H1 (cell line): Measurements from ENCODE around the gene FOXD3. TPM values are rescaled to one million over a fixed set of nuclear protein-coding genes. Genes with fewer than 3 reads are reported as not detected.

ENCODE experiments used
- ASH2L ChIP-seq: fragments of 200-600, 300-600 bp; sonication (generic); IDR thresholded peaks from one replicate; pipeline ENCODE4 v1.7.1; 2017; ENCODE audit warnings: low read length
- BACH1 ChIP-seq: IDR thresholded peaks from 2 replicates; pipeline ENCODE4 v1.6.1; 2012; ENCODE audit warnings: low read length, improper control_type of control experiment
- CBX8 ChIP-seq: fragments of 300-800, 300-1000 bp; sonication (generic); IDR thresholded peaks from 2 replicates; pipeline ENCODE4 v1.7.1; 2016; ENCODE audit warnings: low read depth, low read length, borderline replicate concordance
- CHD1 ChIP-seq: IDR thresholded peaks from 2 replicates; pipeline ENCODE4 v1.6.1; 2012; ENCODE audit warnings: low read depth, low read length, improper control_type of control experiment
- GABPA ChIP-seq: IDR thresholded peaks from 2 replicates; pipeline ENCODE4 v1.6.1; 2011; ENCODE audit warnings: mild to moderate bottlenecking, low read length, moderate library complexity, borderline replicate concordance; ENCODE audit not compliant: insufficient read depth
- GTF2F1 ChIP-seq: IDR thresholded peaks from 2 replicates; pipeline ENCODE4 v1.6.1; 2012; ENCODE audit warnings: low read depth, low read length, improper control_type of control experiment, borderline replicate concordance
- HDAC6 ChIP-seq: IDR thresholded peaks from one replicate; pipeline ENCODE4 v1.7.1; 2012; ENCODE audit warnings: low read depth, mild to moderate bottlenecking, inconsistent platforms, low read length, moderate library complexity
- KDM4A ChIP-seq: IDR thresholded peaks from one replicate; pipeline ENCODE4 v1.7.1; 2012; ENCODE audit warnings: low read depth, mild to moderate bottlenecking, moderate library complexity, low read length, inconsistent platforms; ENCODE audit not compliant: severe bottlenecking
- KDM5A ChIP-seq: fragments of 200-600 bp; IDR thresholded peaks from 2 replicates; pipeline ENCODE4 v1.7.1; 2012; ENCODE audit warnings: mild to moderate bottlenecking, low read length, inconsistent platforms, mixed read lengths
- NANOG ChIP-seq: IDR thresholded peaks from 2 replicates; pipeline ENCODE4 v1.6.1; 2011; ENCODE audit warnings: low read length, low read depth, mild to moderate bottlenecking, inconsistent platforms; ENCODE audit not compliant: insufficient read depth, poor library complexity, severe bottlenecking
- PHF8 ChIP-seq: fragments of 200-600 bp; sonication (generic); conservative IDR thresholded peaks from 2 replicates; pipeline ENCODE4 v1.7.1; 2012; ENCODE audit warnings: low read depth, mild to moderate bottlenecking, inconsistent platforms, low read length, moderate library complexity
- POLR2AphosphoS5 ChIP-seq: IDR thresholded peaks from 2 replicates; pipeline ENCODE4 v1.6.1; 2011; ENCODE audit warnings: low read depth, low read length
- POU5F1 ChIP-seq: IDR thresholded peaks from 2 replicates; pipeline ENCODE4 v1.6.1; 2011; ENCODE audit warnings: low read depth, mild to moderate bottlenecking, low read length, moderate library complexity
- RFX5 ChIP-seq: IDR thresholded peaks from 2 replicates; pipeline ENCODE4 v1.6.1; 2011; ENCODE audit warnings: low read depth, low read length, improper control_type of control experiment, borderline replicate concordance
- SIN3A ChIP-seq, 2 experiments: IDR thresholded peaks in 1 of 2; conservative IDR thresholded peaks in 1 of 2; 2 replicates each; pipeline ENCODE4 v1.6.1; 2011 to 2012; ENCODE audit warnings: low read length in 2 of 2, improper control_type of control experiment in 1 of 2, low read depth in 1 of 2, mild to moderate bottlenecking in 1 of 2
- SIX5 ChIP-seq: IDR thresholded peaks from 2 replicates; pipeline ENCODE4 v1.6.1; 2011; ENCODE audit warnings: mild to moderate bottlenecking, low read depth, low read length
- SRF ChIP-seq: IDR thresholded peaks from 2 replicates; pipeline ENCODE4 v1.6.1; 2011; ENCODE audit warnings: mild to moderate bottlenecking, low read depth, low read length, moderate library complexity
- TCF12 ChIP-seq: IDR thresholded peaks from 2 replicates; pipeline ENCODE4 v1.6.1; 2011; ENCODE audit warnings: low read depth, mild to moderate bottlenecking, low read length
- YY1 ChIP-seq: IDR thresholded peaks from 2 replicates; pipeline ENCODE4 v1.6.1; 2011; ENCODE audit warnings: low read depth, mild to moderate bottlenecking, low read length
- polyA plus RNA-seq, 7 experiments: library from polyadenylated mRNA; depleted of rRNA in 3 of 7; stranded (reverse) in 5 of 7; unstranded in 2 of 7; fragments of >200 nt in 5 of 7; fragments of 200-250 nt in 2 of 7; gene quantifications; 1 replicate in 5 of 7; 2 replicates in 1 of 7; 4 replicates in 1 of 7; pipeline versions ENCODE4 v1.2.1 to v1.2.3, GENCODE V29; 2011 to 2013; ENCODE audit warnings: missing spikeins in 2 of 7, mixed read lengths in 2 of 7
- total RNA-seq: library from RNA; stranded (reverse); fragmentation: NEBNext Ultra II Directional; extraction: Animal tissue kit (Norgen Biotek cat#: 25700); gene quantifications from 2 replicates; pipeline ENCODE4 v1.2.1, GENCODE V29; 2021
- TF ChIP-seq, protein P1 (sequence below): IDR thresholded peaks from 2 replicates; pipeline ENCODE4 v1.6.1; 2011; ENCODE audit warnings: low read depth, mild to moderate bottlenecking, low read length; ENCODE audit not compliant: insufficient read depth
- TF ChIP-seq, protein P2 (sequence below): IDR thresholded peaks from 2 replicates; pipeline ENCODE4 v1.6.1; 2012; ENCODE audit warnings: low read length, inconsistent platforms
- TF ChIP-seq, protein P3 (sequence below): IDR thresholded peaks from 2 replicates; pipeline ENCODE4 v1.6.1; 2012; ENCODE audit warnings: inconsistent platforms

The FOXD3 gene
- total and polyA plus RNA-seq, 2 of the 8 experiments (the other 6 are each of a cell fraction or from before 2014, with no cell fraction given), result 8.7 to 33.7 TPM

DNA sequence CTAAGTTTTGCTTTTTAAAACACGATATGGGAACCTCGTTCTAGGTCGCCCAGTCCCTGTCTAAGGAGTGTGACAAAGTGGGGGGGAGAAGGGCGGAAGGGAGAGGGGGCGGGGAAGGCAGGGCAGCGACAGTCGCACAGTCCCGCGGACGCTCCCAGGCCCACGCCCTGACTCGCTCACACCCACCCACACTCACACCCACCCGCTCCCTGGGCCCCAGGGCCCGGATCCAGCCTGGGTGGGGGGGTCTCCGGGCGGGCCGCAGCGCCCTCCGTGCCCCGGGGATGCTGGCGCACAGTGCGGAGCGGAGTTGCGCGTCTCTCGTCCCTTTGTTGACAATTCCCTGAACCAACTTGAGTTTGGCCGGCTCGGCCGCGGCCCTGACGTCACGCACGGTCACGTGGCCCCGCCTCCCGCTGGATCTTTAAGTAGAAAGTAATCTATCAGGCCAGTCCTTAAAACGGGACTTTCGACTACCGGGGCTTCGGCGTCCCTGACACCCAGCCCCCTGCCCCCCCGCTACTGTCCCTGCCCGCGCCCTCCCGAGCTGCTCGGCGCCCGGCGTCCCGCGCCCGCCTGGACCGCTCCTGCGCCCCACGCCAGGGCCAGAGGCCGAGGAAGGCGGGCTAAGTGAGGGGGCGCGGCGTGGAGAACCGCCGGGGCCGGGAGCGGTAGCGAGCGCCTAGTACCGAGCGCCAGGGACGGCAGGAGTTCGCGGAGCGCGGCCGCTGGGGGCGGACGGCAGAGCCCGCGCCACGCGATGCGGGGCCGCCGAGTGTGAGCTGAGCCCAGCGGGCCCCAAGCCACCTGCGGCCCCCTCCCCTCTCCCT lies at the start of gene FOXD3 (continued):
- TF ChIP-seq POU5F1, result no peak
- TF ChIP-seq NANOG, result peak; percentile 32
- TF ChIP-seq, protein P1, sequence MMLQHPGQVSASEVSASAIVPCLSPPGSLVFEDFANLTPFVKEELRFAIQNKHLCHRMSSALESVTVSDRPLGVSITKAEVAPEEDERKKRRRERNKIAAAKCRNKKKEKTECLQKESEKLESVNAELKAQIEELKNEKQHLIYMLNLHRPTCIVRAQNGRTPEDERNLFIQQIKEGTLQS, result peak; percentile 44; the same call in 1 of the 2 replicates
- TF ChIP-seq KDM5A, result no peak; the same call in 1 of the 2 replicates
- no peak for TF ChIP-seq GTF2F1
- TF ChIP-seq ASH2L, result no peak
- TF ChIP-seq, protein P2, sequence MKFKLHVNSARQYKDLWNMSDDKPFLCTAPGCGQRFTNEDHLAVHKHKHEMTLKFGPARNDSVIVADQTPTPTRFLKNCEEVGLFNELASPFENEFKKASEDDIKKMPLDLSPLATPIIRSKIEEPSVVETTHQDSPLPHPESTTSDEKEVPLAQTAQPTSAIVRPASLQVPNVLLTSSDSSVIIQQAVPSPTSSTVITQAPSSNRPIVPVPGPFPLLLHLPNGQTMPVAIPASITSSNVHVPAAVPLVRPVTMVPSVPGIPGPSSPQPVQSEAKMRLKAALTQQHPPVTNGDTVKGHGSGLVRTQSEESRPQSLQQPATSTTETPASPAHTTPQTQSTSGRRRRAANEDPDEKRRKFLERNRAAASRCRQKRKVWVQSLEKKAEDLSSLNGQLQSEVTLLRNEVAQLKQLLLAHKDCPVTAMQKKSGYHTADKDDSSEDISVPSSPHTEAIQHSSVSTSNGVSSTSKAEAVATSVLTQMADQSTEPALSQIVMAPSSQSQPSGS, result peak; percentile 6; the same call in 1 of the 2 replicates
- no peak for TF ChIP-seq YY1
- no peak for TF ChIP-seq CBX8
- TF ChIP-seq SIX5, result no peak
- no peak for TF ChIP-seq RFX5
- TF ChIP-seq, protein P3, sequence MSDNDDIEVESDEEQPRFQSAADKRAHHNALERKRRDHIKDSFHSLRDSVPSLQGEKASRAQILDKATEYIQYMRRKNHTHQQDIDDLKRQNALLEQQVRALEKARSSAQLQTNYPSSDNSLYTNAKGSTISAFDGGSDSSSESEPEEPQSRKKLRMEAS, result peak; percentile 64
- no peak for TF ChIP-seq TCF12
- TF ChIP-seq CHD1, result no peak
- TF ChIP-seq KDM4A, result peak; percentile 79
- no peak for TF ChIP-seq SRF
- TF ChIP-seq POLR2AphosphoS5, result peak; percentile 76
- TF ChIP-seq GABPA, result no peak
- no peak for TF ChIP-seq BACH1
- TF ChIP-seq PHF8, result peak; percentile 53
- TF ChIP-seq HDAC6, result no peak
- peak; percentile 20 to 36; a peak in 1 of 4 replicates for TF ChIP-seq SIN3A (conservative IDR thresholded peaks at IDR 0.05 in 1 of 2, IDR thresholded peaks at IDR 0.05 in 1 of 2; ENCODE audit: low read depth in 1 of 2, low read length in 2 of 2)
